ENCODE measurements around the gene SLC12A9.

SLC12A9 gene

DNA sequence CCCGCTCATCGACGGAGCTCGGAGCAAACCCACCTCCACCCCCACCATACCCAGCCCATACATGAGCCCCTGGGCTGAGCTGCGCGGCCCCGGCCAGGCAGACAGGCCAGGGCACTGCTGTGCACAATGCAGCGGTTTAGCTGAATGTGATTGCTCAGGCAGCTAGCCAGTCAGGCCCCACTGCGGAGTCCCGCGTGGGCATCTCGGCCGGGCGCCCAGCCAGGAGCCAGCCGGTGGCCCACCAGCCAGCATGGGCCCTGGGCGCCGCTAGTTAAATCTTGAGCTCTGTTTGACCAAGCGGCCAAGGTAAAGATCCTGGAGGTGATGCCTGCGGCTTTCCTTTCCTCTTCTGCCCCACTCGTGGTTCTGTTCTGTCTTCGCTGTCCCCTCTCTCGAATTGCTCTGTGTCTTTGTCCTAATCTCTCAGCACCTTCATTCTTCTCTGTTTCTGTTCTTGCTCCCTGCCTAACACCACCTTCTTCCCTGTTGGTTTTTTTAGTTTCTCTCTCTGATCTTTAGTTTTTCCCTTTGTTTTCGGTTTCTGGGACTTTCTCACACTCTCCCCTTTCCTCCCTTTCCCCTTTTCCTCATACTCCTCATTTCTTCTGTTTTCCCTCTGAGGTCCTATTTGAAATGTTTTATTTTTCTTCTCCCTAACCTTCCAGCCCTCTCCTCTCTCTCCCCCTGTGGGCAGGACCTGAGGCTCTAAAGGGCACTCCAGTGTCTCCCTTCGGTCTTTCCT is 30.4 kb downstream of the SLC12A9 start:
- no peak for DNase-seq (ENCODE audit: low read depth, low spot score)

DNA sequence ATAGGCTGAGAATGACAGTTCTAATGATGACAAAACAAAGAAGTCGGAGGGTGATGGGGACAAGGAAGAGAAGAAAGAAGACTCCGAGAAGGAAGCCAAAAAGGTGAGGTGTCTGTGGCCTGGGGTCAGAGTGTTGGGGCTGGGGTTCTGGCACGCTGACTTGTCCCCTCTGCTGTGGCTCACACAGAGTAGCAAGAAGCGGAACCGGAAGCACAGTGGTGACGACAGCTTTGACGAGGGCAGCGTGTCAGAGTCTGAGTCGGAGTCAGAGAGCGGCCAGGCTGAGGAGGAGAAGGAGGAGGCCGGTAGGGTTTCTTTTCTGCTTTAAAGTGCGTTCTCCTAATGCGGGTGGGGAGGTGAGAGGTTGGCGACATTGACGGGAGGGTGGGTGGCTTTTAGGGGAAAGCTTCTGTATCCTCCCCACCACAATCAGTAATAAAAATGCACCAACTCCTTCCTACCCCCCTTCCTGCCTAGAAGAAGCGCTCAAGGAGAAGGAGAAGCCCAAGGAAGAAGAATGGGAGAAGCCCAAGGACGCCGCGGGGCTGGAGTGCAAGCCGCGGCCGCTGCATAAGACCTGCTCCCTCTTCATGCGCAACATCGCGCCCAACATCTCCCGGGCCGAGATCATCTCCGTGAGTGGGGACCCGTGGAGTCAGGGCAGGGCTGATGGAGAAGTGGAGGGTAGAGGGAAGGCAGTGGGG is 32.4 kb downstream of the SLC12A9 start:
- DNase-seq (ENCODE audit: low read depth, low spot score): no peak

DNA sequence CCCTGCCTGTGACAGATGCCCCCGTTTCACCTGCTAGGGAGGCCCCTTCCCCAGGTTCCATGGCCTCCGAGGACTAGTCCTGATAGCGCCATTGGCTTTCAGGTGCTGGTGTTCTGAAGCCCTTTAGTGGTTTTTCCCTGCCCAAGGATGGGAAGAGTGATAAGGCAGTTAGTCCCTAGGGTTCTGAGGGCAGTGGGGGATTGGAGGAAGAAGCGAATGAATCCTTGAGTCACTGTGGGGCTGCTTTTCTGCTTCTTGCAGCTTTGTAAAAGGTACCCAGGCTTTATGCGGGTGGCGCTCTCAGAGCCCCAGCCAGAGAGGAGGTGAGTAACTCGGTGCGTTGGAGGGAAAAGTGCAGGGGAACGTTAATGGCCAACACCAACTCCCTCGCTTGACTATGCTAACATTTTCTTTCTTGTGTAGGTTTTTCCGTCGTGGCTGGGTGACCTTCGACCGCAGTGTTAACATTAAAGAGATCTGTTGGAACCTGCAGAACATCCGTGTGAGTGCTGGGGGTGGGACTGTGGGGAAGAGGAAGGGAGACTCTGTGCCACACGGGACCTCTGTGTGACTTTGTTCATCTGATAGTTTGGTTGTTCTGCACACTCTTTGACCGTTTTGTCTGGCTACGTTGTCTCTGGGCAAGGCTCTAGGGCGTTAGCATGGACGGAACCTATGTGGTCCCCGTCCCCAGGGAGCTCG is 33.1 kb downstream of the SLC12A9 start:
- no peak for DNase-seq (ENCODE audit: low read depth, low spot score)

DNA sequence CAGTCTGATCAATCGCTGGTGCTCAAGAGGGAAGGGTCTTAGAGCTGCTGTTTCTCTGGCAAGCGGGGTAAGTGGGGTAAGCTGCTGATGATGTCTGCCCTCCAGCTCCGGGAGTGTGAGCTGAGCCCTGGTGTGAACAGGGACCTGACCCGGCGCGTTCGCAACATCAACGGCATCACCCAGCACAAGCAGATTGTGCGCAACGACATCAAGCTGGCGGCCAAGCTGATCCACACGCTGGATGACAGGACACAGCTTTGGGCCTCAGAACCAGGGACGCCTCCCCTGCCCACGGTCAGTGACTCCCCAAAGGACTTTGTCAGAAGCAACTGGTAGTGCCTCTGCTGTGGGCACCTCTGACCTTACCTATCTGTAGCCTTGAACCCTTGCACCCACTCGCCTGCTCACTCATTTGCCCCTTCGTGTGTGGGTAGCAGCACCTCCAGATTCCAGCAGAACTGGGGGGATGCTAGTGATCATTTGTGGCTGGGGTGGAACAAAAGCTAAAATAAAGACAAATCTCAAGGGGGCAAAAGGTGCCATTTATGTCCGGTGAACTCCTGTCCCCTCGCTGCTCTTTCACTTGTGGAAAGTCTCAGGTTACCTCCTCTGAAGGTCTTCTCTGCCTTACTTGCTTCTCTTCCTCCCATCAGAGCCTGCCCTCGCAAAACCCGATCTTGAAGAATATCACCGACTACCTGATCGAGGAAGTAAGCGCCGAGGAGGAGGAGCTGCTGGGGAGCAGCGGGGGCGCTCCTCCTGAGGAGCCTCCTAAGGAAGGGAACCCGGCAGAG is 33.8 kb downstream of the SLC12A9 start:
- DNase-seq (ENCODE audit: low read depth, low spot score): no peak

DNA sequence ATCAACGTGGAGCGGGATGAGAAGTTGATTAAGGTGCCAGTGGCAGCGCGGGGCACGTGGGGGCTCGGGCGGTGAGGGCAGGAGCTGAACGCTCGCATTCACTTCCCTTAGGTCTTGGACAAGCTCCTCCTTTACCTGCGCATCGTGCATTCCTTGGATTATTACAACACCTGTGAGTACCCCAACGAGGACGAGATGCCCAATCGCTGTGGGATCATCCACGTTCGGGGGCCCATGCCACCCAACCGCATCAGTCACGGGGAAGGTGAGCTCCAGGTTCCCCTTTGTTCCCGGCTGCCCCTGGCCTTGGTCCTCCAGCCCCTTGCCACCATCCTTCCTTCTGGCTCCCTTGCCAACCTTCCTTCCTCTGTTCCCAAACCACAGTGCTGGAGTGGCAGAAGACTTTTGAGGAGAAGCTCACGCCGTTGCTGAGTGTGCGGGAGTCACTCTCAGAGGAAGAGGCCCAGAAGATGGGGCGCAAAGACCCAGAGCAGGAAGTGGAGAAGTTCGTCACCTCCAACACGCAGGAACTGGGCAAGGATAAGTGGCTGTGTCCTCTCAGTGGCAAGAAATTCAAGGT is 34.5 kb downstream of the SLC12A9 start:
- no peak for DNase-seq (ENCODE audit: low read depth, low spot score)

DNA sequence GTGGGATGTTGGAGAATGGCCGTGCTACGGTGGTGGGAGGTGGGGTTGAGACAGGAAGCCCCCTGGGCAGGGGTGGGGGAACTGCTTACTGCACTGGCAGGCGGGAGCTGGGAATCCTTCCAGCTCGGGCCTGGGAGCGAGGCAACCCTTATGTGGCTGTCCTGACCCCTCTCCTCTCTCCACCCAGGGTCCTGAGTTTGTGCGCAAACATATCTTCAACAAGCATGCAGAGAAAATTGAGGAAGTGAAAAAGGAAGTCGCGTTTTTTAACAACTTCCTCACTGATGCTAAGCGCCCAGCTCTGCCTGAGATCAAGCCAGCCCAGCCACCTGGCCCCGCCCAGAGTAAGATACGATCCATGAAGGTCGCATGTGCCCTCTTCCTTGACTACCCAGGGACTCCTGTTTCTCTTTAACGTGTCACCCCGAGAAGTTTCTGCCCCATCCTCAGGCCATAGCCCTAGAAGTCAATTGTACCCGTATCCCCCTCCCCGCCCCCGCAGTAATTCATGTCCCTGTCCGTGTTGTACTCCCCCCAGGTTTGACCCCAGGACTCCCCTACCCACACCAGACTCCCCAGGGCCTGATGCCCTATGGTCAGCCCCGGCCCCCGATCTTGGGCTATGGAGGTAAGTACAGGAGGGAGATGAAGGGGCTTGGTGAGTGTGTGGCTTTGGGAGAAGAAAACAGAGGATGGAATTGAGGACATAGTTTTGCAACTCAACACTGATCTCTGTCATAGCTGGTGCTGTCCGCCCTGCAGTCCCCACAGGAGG is 35.2 kb downstream of the SLC12A9 start:
- DNase-seq (ENCODE audit: low read depth, low spot score): no peak

DNA sequence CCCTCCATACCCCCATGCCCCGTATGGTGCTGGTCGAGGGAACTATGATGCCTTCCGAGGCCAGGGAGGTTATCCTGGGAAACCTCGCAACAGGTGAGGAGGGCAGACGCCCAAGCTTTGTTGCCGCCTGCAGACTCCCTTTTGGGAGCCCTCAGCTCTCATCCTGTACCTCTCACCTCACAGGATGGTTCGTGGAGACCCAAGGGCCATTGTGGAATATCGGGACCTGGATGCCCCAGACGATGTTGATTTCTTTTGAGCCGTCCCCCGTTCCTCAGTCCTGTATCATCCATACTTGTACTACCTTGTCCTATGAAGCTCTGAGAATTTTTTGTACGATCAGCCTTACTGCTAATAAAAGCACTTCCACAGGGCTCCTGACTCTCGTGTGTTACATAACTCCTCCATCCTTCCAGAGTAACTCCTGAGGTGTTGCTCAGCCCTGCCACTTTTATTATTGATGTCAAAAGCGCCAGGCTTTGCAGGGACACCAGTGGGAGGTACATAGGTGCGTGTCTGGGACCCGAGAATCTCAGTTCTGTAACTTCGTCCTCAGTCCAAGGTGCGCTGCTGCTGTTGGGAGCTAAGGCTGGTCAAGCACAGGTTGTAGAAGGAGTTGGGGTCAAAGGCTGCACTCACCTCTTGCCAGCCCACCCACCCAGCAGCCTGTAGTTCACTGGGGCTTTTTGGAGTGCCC is 35.9 kb downstream of the SLC12A9 start:
- DNase-seq (ENCODE audit: low read depth, low spot score): no peak

DNA sequence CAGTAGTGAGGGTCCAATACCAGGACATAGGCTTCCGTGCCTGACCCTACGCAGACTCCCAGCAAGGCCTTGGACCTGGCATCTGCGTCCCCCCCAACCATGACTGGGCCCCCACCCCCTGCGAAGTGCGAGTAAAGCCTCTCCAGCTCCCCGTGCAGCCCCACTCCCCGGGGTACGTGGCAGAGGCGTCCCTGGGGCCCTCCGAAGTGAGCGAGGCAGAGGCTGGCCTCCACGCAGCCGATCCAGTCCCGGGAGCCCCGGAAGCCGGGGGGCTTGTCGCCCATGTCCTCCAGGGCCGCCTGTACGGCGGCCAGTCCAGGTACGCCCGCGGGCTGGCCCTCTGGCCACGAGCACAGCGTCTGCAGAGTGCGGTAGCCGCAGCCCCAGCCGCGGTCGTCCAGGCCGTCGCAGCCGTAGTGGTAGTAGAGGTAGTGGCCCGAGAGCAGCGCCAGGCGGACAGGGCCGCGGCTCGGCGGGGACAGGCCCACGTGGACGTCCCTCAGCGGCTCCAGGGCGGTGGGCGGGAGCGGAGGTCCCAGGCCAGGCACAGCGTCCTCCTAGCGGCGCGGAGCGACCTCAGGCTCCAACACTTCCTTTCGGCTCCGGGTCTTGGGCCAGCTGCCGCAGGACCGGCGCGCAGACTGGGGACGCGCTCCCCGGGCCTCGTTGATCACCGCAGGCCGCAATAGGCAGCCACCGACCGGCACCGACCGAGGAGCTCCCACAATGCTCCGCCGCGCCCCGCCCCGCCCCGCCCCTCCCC is 36.7 kb downstream of the SLC12A9 start, which contains the start of gene UFSP1:
UFSP1 (minus strand) TSS at position 728 of the 763 bp plus-strand sequence; CDS start at position 284, 444 bp downstream.
- DNase-seq (ENCODE audit: low read depth, low spot score): no peak

DNA sequence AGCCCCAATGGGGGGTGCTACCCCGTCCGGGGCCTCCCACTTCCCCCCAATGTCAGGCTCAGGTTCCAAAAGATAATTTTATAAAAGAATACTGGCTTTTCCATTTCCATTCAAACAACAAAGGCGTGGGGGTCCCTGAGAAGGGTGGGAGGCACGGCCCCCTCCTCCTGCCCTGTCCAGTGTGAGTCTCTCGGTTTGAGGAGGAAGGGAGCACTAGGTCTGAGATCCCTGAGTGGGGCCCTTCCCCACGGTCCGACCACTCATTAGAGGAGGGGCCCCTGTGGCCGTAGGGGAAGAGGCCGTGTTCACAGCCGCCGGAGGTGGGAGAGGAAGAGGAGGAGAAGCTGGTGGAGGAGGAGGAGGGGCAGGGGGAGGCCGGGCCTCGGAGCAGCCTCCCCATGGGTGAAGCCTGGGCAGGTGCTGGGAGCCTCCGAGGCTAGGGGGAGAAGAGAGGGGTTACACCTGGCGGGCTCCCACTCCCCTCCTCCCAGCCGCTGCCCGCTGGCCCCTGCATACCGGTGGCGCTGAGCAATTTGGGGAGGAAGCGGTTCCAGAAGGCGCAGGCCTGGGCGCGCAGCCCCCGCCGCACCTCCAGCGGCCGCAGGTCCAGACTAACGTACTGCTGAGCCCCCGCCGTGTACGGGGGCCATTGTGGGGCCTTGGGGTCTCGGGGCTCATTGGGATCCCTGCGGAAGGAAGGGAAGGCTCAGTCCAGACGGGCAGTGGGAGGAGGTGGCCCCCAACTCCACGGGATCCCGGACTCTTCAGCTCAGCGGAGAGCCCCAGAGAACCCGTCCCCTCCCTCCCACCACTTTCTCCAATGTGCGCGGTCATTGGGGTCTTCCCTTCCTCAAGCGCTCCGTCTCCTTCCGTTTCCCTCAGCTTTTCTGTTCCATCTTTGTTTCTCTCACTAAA is 38.4 kb downstream of the SLC12A9 start:
- DNase-seq (ENCODE audit: low read depth, low spot score): no peak

DNA sequence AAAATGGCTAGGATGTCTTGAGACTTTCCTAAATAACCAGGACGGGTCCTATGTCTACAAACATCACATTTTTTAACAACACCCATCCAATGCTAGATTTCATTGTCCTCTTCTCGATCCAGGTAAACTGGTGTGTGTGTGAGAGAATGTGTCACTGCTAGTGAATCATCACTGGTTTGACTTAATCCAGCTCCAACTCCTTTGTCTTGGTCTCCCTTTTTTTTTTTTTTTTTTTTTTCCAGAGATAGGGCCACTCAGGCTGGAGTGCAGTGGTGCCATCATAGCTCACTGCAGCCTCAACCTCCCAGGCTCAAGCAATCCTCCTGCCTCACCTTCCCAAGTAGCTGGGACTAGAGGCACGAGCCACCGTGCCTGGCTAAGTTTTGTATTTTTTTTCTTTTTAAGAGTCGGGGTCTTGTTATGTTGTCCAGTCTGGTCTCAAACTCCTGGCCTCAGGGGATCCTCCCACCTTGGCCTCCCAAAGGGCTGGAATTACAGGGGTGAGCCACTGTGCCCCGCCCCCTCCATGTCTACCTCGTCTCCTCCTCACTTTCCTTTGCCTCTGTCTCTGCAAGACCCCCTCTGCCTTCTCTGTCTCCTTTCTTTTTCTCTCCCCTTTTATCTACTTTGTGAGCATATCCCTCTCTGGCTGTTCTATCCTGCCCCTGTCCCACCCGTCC is 39.2 kb downstream of the SLC12A9 start:
- no peak for DNase-seq (ENCODE audit: low read depth, low spot score)

DNA sequence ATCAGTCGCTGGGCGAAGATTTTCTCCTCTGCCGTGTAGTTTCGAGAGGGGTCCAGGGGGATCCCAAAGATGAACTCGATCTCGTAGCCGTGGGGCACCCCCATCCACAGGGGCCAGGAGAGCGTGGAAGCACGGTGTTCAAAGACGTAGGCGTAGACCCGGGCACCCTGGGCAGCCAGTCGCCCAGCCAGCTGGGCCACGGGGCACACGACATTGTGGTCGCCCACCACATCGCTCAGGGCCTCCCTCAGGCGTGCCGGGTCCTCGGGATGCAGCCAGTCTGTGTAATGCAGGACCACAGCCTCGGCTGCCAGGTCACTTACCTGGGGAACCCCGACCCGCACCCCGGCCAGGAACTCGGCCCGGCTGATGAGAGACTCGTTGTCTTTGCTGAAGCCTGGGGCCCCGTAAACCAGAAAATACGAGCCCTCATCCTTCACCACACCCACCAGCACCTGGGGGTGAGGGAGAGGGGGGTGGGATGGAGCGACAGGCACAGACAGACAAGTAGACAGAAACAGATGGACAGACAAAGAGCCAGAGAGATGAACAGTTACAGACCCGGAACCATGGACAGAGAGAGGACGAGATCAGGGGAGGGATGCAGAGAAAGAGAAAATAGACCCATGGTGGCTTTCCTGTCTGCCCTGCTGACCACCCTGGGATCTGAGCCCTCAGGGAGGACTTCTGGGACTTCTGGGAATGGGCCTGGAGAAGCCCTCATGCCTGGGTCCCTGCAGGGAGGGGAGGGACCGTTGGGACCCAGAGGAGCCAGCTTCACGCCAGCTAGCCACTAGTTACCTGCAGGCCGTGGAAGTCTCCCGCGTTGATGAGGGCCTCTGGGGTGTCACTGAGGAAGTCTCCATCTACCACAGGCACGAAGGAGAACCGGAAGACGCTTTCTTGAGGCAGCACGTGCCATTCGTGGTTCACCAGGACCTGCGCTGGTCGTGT is 40.1 kb downstream of the SLC12A9 start:
- DNase-seq (ENCODE audit: low read depth, low spot score): no peak

DNA sequence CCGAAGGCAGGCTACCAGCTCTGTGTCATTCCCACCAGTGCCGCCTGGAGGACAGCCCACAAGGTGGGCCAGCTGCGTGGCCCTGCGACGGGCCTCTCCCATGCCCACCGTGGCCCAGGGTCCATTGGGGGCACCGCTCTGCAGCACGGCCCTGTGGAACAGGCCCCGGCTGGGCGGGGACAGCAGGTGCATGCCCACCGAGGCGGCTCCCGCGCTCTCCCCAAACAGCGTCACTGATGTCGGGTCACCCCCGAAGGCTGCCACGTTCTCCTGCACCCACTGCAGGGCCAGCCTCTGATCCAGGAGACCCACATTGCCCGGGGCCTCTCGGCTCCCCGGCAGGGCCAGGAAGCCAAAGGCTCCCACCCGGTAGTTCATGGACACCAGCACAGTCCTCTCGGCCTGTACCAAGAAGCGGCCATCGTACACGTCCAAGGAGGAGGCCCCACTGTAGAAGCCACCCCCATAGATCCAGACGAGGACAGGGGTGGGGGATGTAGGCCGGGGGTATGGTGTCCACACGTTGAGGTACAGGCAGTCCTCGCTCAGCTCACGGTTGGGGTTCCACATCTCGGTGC is 40.9 kb downstream of the SLC12A9 start:
- DNase-seq (ENCODE audit: low read depth, low spot score): no peak

DNA sequence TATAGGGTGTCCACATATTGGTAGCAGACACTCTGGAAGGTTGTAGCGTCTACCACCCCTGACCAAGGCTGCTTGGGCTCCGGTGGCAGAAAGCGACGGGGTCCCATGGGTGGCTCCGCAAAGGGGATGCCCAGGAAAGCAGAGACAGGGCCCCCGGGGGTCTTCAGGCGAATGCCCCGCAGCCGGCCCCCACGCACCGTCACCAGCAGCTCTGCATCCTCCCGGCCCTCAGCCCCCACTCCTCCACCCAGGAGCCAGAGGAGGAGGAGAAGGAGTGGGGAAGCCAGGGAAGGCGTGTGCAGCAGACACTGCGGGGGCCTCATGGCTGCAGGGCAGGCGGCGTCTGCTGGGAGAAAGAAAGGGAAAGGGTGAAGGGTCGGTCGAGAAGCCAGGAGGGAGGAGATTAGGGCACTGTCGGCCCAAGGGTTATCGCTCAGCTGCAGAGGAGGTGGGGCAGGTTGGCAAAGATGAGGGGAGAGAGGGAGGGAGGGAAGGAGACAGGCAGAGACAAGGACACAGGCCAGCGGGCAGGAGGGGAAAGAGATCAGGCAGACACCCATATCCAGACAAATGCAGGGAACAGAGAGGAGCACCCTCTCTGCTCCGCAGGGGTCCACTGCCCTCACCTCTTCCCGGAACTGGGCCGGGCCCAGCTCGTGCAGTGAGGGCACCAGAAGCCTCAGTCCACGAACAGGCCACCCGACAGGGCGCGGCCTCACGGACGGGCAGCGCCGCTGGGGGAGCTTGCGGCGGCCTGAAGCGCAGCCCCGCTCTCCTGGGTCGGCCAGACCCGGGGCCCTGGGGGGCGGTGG is 41.6 kb downstream of the SLC12A9 start:
- no peak for DNase-seq (ENCODE audit: low read depth, low spot score)

DNA sequence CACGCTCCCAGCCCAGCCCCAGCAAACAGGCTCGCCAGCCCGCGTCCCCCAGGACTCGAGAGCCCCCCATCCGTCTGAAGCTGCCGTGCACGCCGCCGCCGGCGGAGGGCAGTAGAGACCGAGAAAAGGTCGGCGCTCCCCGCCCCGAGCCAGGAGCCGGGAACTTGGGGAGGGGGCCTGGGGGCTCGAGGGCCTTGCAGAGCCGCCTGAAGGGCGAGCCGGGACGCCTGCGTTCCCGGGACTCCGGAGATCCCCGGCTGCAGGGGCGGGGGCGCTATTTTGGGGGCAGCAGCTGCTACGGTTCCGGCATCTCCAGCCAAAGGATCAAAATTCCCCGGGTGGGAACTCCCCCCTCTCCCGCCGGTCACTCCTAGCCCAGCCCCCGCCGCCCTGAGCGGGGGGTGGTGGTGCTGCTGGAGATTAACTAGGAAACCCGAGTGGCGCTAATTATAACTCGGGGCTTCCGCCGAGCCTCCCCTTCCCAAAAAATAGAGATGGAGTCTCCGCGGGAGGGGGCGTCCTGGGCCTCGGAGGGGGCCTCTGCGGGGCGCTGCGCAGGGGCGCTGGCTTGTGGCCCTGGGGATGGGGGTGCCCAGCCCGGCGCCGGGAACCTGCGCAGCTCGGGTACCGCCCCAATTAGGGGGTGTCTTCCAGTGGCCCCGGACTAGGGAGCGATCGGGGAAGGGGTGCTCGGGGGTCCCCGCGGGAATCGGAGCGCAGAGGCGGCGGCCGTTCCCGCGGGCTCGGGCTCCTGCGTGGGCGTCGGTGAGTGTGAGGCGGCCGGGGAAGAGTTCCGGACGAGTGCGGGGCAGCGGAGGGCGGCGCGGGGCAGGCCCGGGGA is 42.6 kb downstream of the SLC12A9 start:
- DNase-seq (ENCODE audit: low read depth, low spot score): no peak

DNA sequence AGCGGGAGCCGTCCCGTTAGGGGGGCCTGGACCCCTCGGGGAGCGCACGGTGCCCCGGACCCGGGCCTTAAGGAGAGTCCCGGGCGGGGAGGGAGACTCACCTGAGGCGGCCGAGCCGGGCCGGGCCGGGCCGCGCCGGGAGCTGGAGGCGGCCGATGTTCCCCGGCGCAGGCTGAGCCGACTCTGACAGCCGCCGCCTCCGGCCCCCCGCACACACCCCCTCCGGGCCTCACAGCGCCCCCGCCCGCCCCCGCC is 43.1 kb downstream of the SLC12A9 start, which contains the start of gene ACHE:
ACHE (minus strand) TSS at position 188 of the 255 bp plus-strand sequence. CDS start 1,656 bp downstream, outside the sequence.
- no peak for DNase-seq (ENCODE audit: low read depth, low spot score)
